ENCODE results near the gene TTC12.
"Not testable (repeated sequence)": the region's sequence is repeated elsewhere in the genome, so short reads cannot be mapped to it uniquely, and the experiment has no call there.

TTC12 gene

DNA sequence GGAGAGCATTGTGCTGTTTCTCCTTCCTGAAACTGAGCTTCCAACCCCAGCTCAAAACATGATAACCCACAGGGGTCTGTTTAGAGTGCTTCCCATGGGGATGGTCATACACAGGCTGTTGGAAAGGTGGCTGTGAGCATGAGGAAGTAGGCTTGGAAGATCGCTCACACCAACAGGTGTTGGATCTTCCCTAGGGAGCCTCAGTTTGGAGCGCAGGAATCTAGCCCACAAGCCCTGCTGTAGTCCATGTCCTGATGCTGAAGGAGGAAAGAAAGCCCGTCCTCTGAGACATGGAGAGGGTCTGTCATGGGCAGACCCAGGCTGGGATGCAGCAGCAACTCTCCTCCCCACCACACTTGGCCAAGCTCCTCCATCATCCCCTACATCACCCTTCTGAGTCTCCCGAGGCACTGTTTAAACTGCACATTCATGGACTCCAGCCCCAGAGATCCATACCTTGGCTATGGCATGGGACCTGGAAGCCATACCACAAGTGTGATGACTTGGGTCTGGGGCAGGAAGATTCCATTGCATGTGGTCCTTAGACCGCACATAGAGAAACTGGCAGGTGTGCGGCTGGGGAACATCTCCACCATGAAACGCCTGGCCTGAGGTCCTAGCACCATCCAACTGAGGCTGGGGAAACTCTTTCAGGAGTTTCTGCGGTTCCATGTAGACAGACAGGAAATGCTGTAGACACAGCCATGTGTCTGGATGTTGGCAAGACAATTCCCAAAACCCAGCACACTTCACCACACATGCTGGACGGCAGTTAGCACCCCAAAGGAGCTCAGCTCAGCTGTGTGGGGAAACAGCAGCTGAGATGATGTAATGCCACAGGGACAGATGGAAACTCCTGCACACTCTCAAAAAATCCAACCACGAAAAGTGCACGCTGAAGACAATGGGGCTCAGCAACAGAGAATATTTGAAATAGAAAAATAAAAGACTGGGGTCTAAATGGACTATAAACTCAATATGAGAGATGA, 27.6 kb upstream of the TTC12 start:
- DNase-seq = no peak

DNA sequence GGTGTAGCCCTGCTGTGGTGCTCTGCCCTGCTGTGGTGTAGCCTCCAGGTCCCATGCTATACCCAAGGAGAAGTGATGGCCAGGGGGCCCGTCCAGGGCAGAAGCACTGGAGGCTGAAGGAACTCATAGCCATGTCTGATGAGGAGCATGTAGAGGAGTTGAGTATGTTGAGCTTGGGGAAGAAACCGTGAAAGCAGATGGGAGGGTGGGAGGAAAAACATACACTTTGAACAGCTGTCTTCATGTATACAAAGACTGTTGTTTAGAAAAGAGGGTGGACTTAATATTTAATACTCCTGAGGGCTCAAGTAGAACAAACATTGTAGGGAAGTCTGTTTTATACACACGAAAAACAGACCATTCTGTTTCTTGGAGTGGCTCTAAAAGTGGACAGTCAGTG, 26.6 kb upstream of the TTC12 start:
- no peak for DNase-seq

- no peak for DNase-seq
Observed at GRCh38 chr11:113288286-113288863, 26.0 kb upstream of the TTC12 start.

GRCh38 chr11:113289431-113290187, 24.8 kb upstream of the TTC12 start:
- DNase-seq = peak; percentile 68

GRCh38 chr11:113293936-113294335, 20.4 kb upstream of the TTC12 start:
- no peak for DNase-seq

GRCh38 chr11:113295993-113296392, 18.4 kb upstream of the TTC12 start:
- no peak for DNase-seq

- no peak for DNase-seq
Observed at GRCh38 chr11:113296447-113297205, 17.8 kb upstream of the TTC12 start.

- DNase-seq = not testable (repeated sequence)
Observed at GRCh38 chr11:113298496-113298895, 15.9 kb upstream of the TTC12 start.

GRCh38 chr11:113304916-113305315, 9.5 kb upstream of the TTC12 start:
- no peak for DNase-seq

DNA sequence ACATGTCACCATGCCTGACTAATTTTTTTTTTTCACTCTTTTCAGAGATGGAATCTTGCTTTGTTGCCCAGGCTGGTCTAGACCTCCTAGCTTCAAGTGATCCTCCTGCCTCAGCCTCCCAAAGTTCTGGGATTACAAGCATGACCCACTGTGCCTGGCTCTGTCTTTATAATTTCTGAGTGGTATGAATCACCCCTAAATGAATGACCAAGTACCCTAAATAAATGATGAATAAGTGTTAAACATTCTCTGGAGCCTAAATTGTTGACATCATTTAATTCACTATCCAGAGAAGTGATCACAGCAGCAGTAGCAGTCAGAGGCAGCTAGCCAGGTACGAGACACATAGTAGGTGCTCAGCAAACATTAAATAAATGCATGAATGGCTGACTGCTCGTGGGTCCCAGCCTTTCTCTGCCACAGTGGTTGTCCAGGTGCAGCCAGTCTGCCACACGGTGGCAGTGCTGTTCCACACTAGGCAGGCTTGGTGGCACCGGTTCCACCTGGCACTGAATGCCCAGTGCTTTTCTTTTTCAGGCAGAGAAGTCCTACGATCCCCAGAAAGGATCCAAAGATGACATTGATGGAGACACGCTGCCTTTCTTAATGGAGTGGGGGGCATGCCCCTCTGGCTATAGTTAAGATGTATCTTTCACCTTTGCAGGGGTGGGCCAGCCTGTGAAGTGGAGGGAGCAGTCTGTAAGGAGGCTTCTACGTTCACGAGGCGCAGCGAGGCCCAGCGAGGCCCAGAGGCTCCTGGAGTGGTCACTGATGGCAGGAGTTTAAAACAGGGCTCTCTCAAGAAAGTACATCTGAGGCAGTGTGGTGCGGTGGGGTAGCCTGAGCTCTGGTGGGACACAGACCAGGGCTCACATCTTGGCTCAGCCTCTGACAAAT, 8.7 kb upstream of the TTC12 start:
- peak; percentile 82 for DNase-seq

- DNase-seq = no peak
Observed at GRCh38 chr11:113308601-113309000, 5.8 kb upstream of the TTC12 start.

DNA sequence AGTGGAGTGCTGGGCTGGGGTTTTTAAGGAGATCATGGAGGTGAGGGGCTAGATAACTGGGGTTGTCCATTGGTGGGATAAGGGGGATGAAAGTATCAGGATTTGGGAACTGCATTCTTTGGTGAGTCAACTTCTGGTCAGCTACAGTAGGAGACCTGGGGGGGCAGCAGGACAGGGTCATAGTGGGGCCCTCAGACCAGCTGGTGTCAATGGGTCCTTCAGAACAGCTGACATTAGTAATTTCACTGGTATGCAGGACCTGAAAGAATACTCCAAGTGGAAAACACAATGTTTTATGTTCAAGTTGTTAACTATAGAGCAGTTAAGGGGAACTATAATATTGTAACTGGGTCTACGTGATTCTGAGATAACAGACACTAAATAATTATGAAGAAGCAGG, 2.8 kb upstream of the TTC12 start:
- no peak for DNase-seq

GRCh38 chr11:113313601-113314000, 782 bp upstream of the TTC12 start:
- DNase-seq = no peak

DNA sequence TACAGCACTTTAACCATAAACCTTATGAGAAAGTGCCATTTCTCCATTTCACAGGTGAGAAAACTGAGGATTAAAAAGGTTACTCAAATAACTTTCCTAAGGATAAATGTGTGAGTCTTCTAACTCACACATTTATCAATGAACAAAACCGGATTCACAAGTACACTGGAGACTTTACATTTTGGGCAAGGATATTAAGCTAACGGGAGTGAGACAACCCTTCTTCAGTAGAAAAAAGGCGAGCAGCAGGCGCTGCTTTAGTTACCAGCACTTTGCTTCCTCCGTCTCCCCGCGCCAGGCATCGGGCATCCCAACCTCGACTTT, 356 bp upstream of the TTC12 start:
- no peak for DNase-seq

DNA sequence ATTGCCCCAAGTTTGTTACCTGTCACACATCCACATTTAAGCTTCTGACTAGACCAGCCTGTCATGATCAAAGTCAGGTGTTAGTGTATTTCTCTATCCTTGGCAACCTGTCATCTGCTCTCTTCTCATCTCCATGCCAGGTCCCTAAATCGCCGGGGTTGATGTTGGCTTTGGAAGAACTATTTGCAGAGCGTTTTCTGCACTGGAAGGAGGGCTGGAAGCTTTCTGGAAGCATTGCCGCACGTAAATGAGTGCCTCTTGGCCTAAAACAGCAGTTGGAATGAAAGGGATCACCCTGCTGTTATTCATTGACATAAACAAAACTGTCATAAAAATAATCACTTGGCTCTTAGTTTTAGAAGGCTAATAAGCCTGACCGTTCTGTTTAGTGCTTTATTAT, 1.4 kb downstream of the TTC12 start:
- DNase-seq = no peak

- no peak for DNase-seq
Observed at GRCh38 chr11:113316256-113316655, 1.9 kb downstream of the TTC12 start.

DNA sequence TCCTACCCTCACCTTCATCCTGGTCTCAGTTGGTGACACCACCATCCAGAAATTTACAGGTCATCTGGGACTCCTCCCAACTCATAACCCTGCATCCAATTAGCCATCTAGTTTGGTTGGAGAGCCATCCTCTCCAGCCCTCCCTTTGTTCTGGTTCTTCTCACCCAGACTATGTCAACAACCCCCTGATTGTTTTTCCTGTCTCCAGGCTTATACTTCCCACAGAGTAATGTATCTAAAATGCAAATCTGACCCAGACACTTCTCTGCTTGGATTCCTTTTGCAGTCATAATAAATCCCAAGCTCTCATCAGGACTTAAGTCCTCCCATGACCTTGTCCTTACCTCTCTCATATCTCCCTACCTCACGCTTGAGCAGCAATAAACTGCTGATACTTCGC, 3.0 kb downstream of the TTC12 start:
- DNase-seq = no peak

- no peak for DNase-seq
Observed at GRCh38 chr11:113319085-113319484, 4.7 kb downstream of the TTC12 start.

- DNase-seq = no peak
Observed at GRCh38 chr11:113322158-113322557, 7.8 kb downstream of the TTC12 start.

DNA sequence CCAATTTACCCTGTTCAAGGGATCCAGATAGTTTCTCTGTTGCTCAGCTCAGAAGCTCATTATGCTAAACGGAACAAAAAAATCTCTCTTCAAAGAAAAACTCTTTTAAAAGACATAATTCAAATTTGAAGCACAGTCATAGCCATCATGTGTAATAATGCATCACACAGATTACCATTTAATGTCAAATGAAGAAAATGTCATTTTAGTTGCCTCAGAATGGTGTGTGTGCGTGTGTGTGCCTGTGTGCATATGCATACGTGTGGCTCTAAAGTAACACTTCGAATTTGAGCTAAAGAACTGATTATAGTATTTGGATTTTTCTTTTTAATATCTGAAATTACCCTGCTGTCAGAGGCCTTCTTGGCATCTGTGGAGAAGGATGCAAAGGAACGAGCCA, 9.9 kb downstream of the TTC12 start:
- no peak for DNase-seq

DNA sequence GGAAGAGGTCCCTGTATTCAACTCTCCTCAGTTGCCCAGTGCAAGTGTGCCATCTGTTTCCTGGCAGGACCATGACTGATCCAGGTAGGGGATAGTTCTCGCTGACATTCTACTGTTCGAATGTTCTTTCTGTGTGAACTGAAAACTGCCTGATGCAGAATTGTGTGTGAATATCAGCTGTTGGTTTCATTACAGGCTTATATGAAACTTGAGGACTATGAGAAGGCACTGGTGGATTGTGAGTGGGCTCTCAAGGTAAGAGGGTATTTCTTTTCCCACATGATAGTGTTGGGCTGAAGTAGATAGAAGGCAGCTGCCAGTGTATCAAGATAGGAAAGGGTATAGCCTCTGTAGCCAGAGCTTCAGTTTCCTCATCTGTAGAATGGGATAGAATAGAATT, 15.3 kb downstream of the TTC12 start:
- no peak for DNase-seq

- no peak for DNase-seq
Observed at GRCh38 chr11:113331441-113331840, 17.1 kb downstream of the TTC12 start.
